Measurements from ENCODE around the gene RAB8B. TPM values are rescaled to one million over a fixed set of nuclear protein-coding genes. Genes with fewer than 3 reads are reported as not detected.
A peak's percentile ranks its signal among the peaks of the same experiment; 100 is the strongest.

RAB8B gene
- total RNA-seq, 1 donor from 2014 or later: 93.1 TPM

DNA sequence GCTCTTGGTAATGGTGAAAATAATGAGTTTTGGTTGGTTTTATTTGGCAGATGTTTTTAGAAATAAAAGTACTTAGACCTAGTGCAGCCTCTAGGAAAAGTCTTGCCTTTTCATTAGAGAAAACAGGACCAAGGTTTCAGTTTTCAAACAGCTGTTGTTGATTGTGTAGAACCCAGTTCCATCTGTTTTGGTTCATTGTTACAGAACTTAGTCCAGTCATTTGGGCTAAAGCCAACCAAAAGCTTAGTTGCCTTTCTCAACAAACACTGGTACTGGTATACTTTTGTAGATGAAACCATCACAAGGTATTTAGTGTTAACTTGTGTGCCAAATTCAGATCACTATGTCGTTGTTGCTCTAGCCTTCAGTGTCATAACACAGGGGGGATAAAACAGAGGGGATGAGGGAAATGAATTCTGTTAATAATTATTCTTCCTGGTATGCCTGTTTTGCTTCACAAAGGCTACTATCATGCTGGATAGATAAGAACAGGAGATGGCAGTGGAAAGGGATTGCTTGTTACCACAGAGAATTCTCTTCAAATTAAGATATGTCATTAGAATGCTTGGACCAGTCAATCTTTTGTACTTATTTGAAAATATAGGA, 75.4 kb downstream of the RAB8B start:
- POLR2A ChIA-PET: no interaction called here
- ATAC-seq (ENCODE audit: low read depth): no peak
- TF ChIP-seq CTCF (IDR thresholded peaks at IDR 0.05): no peak
- Mint-ChIP-seq H3K4me1 (no peaks in the 10 kb centered on the region), H3K36me3 (ENCODE audit: low read depth) (peaks cover 68% of the 10 kb centered on the region), H3K27ac (no peak overlapping the region), H3K9me3 (no peaks in the 10 kb centered on the region), H3K27me3 (no peaks in the 10 kb centered on the region), H3K4me3 (no peak overlapping the region)
- DNase-seq: no peak
- intact Hi-C loops (cut with micrococcal nuclease): no loop called here
- CTCF ChIA-PET: no interaction called here

- CTCF ChIA-PET: interaction anchor here (1.5 kb wide), 1 partner anchor 71 kb away, joined by 4 read pairs; no protein-coding TSS in a partner anchor
- TF ChIP-seq CTCF (IDR thresholded peaks at IDR 0.05): no peak
- no peaks in the 10 kb centered on the region for H3K27me3 Mint-ChIP-seq
- H3K36me3 Mint-ChIP-seq (ENCODE audit: low read depth): peaks cover 11% of the 10 kb centered on the region
- POLR2A ChIA-PET: interaction anchor here (0.5 kb wide), 1 partner anchor 35 kb away, joined by 4 read pairs; no protein-coding TSS in a partner anchor
- no peak overlapping the region for H3K27ac Mint-ChIP-seq
- intact Hi-C loops (cut with micrococcal nuclease): loop anchor here (10.0 kb wide), 1 partner anchor 820 kb away; the partner anchor contains the start of genes CIAO2A and SNX1
- ATAC-seq (ENCODE audit: low read depth) (no peak), DNase-seq (no peak)
- peaks cover 21% of the 10 kb centered on the region for H3K4me1 Mint-ChIP-seq
- no peaks in the 10 kb centered on the region for H3K9me3 Mint-ChIP-seq
- no peak overlapping the region for H3K4me3 Mint-ChIP-seq
These were observed 85.0 kb downstream of the RAB8B start for GRCh38 chr15:63274427-63274826.

GRCh38 chr15:63276342-63277037, 87.1 kb downstream of the RAB8B start:
- ChIA-PET CTCF (interaction anchor here (0.7 to 1.5 kb wide), 3 partner anchors 73 to 228 kb away, joined by 3 to 4 read pairs (median 3); no protein-coding TSS in a partner anchor), POLR2A (interaction anchor here (0.6 to 3.8 kb wide), 11 partner anchors 24 to 198 kb away, joined by 3 to 37 read pairs (median 8); partner anchors contain the start of genes LACTB, RAB8B and RPS27L)
- H3K27ac Mint-ChIP-seq: peak overlapping the region; percentile 89
- no peaks in the 10 kb centered on the region for H3K27me3 Mint-ChIP-seq
- ATAC-seq (ENCODE audit: low read depth) (no peak), DNase-seq (no peak)
- H3K9me3 Mint-ChIP-seq: no peaks in the 10 kb centered on the region
- peaks cover 21% of the 10 kb centered on the region for H3K4me1 Mint-ChIP-seq
- peaks cover 15% of the 10 kb centered on the region for H3K36me3 Mint-ChIP-seq (ENCODE audit: low read depth)
- no peak for TF ChIP-seq CTCF (IDR thresholded peaks at IDR 0.05)
- H3K4me3 Mint-ChIP-seq: peak overlapping the region; percentile 90
- intact Hi-C loops (cut with micrococcal nuclease): loop anchor here (1.0 to 10.0 kb wide), 7 partner anchors 34 to 818 kb away; partner anchors contain the start of genes CIAO2A, RAB8B, RPS27L and SNX1

- Mint-ChIP-seq H3K27ac (peak within 1 kb of the TSS; percentile 89), H3K36me3 (ENCODE audit: low read depth) (peaks cover 15% of the 10 kb centered on the region), H3K27me3 (no peaks in the 10 kb centered on the region), H3K4me1 (peaks cover 21% of the 10 kb centered on the region), H3K4me3 (peak within 1 kb of the TSS; percentile 90), H3K9me3 (no peaks in the 10 kb centered on the region)
- CTCF ChIA-PET: interaction anchor here (0.7 to 1.3 kb wide), 3 partner anchors 74 to 120 kb away, joined by 3 to 5 read pairs (median 3); partner anchors contain the start of gene RPS27L
- ATAC-seq (ENCODE audit: low read depth) (peak; percentile 96), DNase-seq (peak; percentile 82)
- intact Hi-C loops (cut with micrococcal nuclease): loop anchor here (1.0 to 10.0 kb wide), 7 partner anchors 35 to 818 kb away; partner anchors contain the start of genes CIAO2A, RAB8B, RPS27L and SNX1
- no peak for TF ChIP-seq CTCF (IDR thresholded peaks at IDR 0.05)
- POLR2A ChIA-PET: interaction anchor here (0.6 to 3.8 kb wide), 15 partner anchors 14 to 208 kb away, joined by 3 to 37 read pairs (median 5); partner anchors contain the start of genes LACTB, RAB8B and RPS27L
These were observed 87.9 kb downstream of the RAB8B start, which contains the start of gene APH1B for GRCh38 chr15:63277038-63277892. Gene APH1B, plus strand, starts transcription at chr15:63277605. Its CDS starts 19 bp downstream, at chr15:63277624.
